ENCODE results near the gene CD79A. TPM values are rescaled to one million over a fixed set of nuclear protein-coding genes. Genes with fewer than 3 reads are reported as not detected.

Gene CD79A
- total RNA-seq, 4 donors from 2014 or later, result 0.40 to 0.99 TPM; not detected in 2

DNA sequence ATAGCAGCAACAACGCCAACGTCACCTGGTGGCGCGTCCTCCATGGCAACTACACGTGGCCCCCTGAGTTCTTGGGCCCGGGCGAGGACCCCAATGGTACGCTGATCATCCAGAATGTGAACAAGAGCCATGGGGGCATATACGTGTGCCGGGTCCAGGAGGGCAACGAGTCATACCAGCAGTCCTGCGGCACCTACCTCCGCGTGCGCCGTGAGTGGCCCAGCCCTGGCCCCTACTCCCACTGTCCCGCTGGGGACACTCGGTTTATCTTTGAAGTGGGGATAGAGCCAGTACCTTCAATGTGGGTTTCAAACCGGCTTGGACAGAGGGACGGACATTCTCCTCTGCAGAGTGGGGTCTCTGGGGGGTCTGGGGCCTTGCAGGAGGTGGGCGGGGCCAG, 2.0 kb downstream of the CD79A start:
- ATAC-seq, result no peak
- Histone ChIP-seq H3K4me3 (no peak overlapping the region), H3K9me3 (no peaks in the 10 kb centered on the region), H3K36me3 (no peaks in the 10 kb centered on the region), H3K27ac (no peak overlapping the region), H3K4me1 (peaks cover 0 to 16% (median 0%) of the 10 kb centered on the region in 3 donors), H3K27me3 (no peaks in the 10 kb centered on the region)
- TF ChIP-seq EP300 (IDR thresholded peaks at IDR 0.05) (no peak), POLR2AphosphoS5 (IDR thresholded peaks at IDR 0.05) (no peak), CTCF (IDR thresholded peaks at IDR 0.05) (no peak), POLR2A (IDR thresholded peaks at IDR 0.05) (no peak)
- WGBS, 2 donors (ENCODE audit: low coverage in 1 of 2), result no CpG with 5 or more reads among the region's 21 CpGs

DNA sequence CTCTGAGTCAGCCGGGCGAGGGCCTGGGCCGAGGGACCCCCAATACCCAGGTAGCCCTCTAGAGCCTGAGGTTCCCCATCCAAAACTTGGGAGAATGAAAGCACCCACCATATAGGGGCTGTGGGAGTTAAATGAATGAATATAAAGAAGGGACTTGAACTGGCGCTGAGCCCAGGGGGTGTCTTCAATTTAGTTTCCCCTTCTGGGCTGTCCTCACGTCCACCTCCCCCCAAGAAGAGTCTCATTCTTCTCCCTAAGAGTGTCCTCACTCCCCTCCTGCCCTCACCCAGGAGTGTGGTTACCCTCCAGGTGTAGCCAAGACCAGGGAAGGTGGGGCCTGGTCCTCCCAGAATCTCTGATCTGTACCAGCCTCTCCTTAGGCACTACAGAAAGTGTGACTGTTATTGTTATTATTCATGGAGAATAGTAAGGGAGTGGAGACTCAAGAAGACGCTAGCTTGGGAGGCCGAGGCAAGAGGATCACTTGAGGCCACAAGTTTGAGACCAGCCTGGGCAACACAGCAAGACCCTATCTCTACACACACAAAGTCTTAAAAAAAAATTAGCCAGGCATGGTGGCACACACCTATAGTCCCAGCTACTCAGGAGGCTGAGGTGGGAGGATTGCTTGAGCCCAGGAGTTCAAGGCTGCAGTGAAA, 2.7 kb downstream of the CD79A start:
- Histone ChIP-seq H3K4me3 (no peak overlapping the region), H3K9me3 (no peaks in the 10 kb centered on the region), H3K36me3 (no peaks in the 10 kb centered on the region), H3K27ac (no peak overlapping the region), H3K27me3 (no peaks in the 10 kb centered on the region), H3K4me1 (peaks cover 0 to 22% (median 3%) of the 10 kb centered on the region in 3 donors)
- WGBS, 2 donors (ENCODE audit: low coverage in 1 of 2), result 67 to 75% methylated on average over 3 to 4 of the region's 7 CpGs
- TF ChIP-seq EP300 (IDR thresholded peaks at IDR 0.05) (no peak), CTCF (IDR thresholded peaks at IDR 0.05) (no peak), POLR2A (IDR thresholded peaks at IDR 0.05) (no peak), POLR2AphosphoS5 (IDR thresholded peaks at IDR 0.05) (no peak)
- no peak for ATAC-seq

GRCh38 chr19:41880329-41880708, 3.2 kb downstream of the CD79A start:
- H3K27ac ChIP-seq, result no peak overlapping the region
- no peaks in the 10 kb centered on the region for H3K27me3 ChIP-seq
- WGBS, 2 donors (ENCODE audit: low coverage in 1 of 2), result 45 to 100% methylated on average over 1 to 4 of the region's 5 CpGs
- H3K4me3 ChIP-seq, result no peak overlapping the region
- no peak for TF ChIP-seq EP300 (IDR thresholded peaks at IDR 0.05)
- TF ChIP-seq POLR2AphosphoS5 (IDR thresholded peaks at IDR 0.05), result no peak
- TF ChIP-seq CTCF (IDR thresholded peaks at IDR 0.05), result no peak
- no peak for TF ChIP-seq POLR2A (IDR thresholded peaks at IDR 0.05)
- peaks cover 0 to 27% (median 6%) of the 10 kb centered on the region in 3 donors for H3K4me1 ChIP-seq
- H3K36me3 ChIP-seq, result no peaks in the 10 kb centered on the region
- H3K9me3 ChIP-seq, result no peaks in the 10 kb centered on the region
- no peak for ATAC-seq

GRCh38 chr19:41882568-41883462, 5.7 kb downstream of the CD79A start, which contains the start of gene ARHGEF1:
TSS of gene ARHGEF1 (plus strand) at chr19:41883184. CDS start at chr19:41888083, 4,899 bp downstream.
- Histone ChIP-seq H3K4me3 (peak within 1 kb of the TSS; percentile 94), H3K36me3 (peaks cover 0 to under 1% of the 10 kb centered on the region in 2 donors), H3K27me3 (no peaks in the 10 kb centered on the region), H3K9me3 (no peaks in the 10 kb centered on the region), H3K27ac (peak within 1 kb of the TSS; percentile 59 to 89 (median 86)), H3K4me1 (peaks cover 0 to 52% (median 10%) of the 10 kb centered on the region in 3 donors)
- TF ChIP-seq CTCF (IDR thresholded peaks at IDR 0.05) (no peak), EP300 (IDR thresholded peaks at IDR 0.05) (no peak), POLR2AphosphoS5 (IDR thresholded peaks at IDR 0.05) (peak; percentile 16), POLR2A (IDR thresholded peaks at IDR 0.05) (peak; percentile 42 to 54)
- no peak for ATAC-seq
- 2 to 16% methylated on average over 9 to 27 of the region's 80 CpGs for WGBS, 2 donors (ENCODE audit: low coverage in 1 of 2)
